H1 (cell line): Measurements from ENCODE around the gene CAP2.

Experiments used
- BCL11A ChIP-seq, 2 experiments: IDR thresholded peaks; one replicate each; pipeline ENCODE4 v1.6.1; 2011; ENCODE audit warnings: low read depth in 2 of 2, low read length in 2 of 2, mild to moderate bottlenecking in 2 of 2
- CTCF ChIP-seq, 3 experiments: IDR thresholded peaks; 1 replicate in 2 of 3; 2 replicates in 1 of 3; pipeline versions ENCODE4 v1.5.1 to v1.6.1; 2011; ENCODE audit warnings: low read length in 3 of 3, mild to moderate bottlenecking in 3 of 3, inconsistent platforms in 2 of 3, low read depth in 1 of 3, moderate library complexity in 1 of 3; ENCODE audit not compliant: insufficient read depth in 1 of 3; ENCODE audit errors: control extremely low read depth in 1 of 3

DNA sequence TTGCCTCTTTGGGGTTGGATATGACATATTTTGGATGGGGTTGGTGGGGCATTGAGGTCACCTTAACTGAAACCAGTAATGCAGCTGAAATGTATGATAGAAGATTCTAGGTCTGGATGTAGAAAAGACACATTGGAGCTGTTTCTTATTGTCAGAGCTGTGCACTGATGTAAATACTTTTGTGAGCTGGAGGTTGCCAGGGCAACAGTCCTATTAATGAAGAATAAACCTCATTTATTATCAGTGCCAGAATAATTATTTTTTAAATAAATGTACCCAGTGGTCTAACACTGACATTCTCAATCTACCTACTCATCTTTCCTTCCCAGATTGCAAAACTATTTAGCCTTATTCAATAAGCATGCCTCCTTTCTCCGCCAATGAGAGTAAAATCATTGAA is 57.0 kb downstream of the CAP2 start:
- TF ChIP-seq BCL11A (IDR thresholded peaks at IDR 0.05; ENCODE audit: low read depth in 2 of 2, low read length in 2 of 2) (no peak), CTCF (IDR thresholded peaks at IDR 0.05; ENCODE audit: control extremely low read depth in 1 of 3, insufficient read depth in 1 of 3, low read depth in 1 of 3, low read length in 3 of 3) (no peak)
